22Rv1 (cell line): Measurements from ENCODE around the gene TMEM221.

Experiments used
- H3K27ac ChIP-seq: fragments of 450-650 bp; 2 replicates; pipeline ENCODE4 v1.5.1; 2017
- CTCF ChIP-seq: fragments of 450-650 bp; IDR thresholded peaks from 2 replicates; pipeline ENCODE4 v1.5.1; 2017; ENCODE audit warnings: mild to moderate bottlenecking
- ZFX ChIP-seq: fragments of 450-650 bp; IDR thresholded peaks from 2 replicates; pipeline ENCODE4 v1.6.1; 2017; ENCODE audit warnings: antibody characterized with exemption, borderline replicate concordance

TMEM221 gene

DNA sequence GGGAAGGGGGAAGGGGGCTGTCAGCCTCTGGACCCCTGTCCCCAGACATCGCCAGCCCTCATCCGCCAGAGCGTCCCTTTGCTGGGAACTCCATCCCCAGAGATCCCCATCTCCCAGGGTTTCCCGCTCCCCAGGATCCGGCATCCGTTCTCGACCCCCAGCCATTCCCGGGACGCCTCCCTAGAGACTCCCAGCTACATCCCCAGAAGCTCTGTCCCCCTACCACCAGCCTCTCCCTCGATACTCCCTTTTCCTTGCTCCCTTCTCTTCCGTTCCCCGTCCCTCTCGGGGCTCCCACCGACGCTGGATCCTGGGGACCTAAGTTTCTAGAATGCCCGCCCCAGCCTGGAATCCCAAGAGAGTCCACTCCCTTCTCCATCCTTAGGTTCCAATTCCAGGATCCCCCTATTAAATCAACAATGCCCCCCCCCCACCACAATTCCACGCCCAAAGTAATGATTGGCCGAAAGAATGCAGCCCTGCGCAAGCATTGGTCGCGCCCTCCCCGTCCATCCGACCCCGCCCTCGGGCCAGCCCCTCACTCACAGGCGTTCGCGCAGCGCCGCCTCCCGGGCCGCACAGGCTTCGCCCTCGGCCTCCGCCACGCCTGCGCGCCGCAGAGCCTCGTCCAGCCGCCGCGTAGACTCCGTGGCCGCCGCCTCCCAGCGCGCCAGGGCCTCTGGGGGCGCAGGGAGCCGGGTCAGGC, 57.6 kb downstream of the TMEM221 start:
- TF ChIP-seq ZFX, result no peak
- peak; percentile 91 for TF ChIP-seq CTCF
- H3K27ac ChIP-seq, result no peak overlapping the region

GRCh38 chr19:17389957-17390664, 58.4 kb downstream of the TMEM221 start:
- H3K27ac ChIP-seq, result no peak overlapping the region
- TF ChIP-seq CTCF (no peak), ZFX (no peak)

DNA sequence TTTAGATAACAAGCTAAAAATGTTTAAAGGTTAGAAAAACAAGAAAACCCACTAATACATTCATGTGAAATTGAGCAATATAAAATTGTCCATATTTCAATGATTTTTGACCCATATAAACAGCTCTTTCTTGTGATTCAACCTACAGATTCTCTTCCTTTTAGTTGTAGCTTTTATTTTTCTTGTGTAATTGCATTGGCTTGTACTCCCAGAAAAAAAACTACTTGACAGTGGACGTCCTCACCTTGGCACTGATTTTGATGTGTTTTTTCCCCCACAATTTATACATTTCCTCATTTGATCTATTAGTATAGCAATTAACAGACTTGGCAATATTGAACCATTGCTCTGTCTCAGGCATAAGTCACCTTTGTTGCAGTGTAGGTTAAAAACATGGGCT, 59.2 kb downstream of the TMEM221 start:
- H3K27ac ChIP-seq, result no peak overlapping the region
- TF ChIP-seq CTCF, result no peak
- no peak for TF ChIP-seq ZFX

- H3K27ac ChIP-seq, result no peak overlapping the region
- peak; percentile 96 for TF ChIP-seq CTCF
- no peak for TF ChIP-seq ZFX
Observed at GRCh38 chr19:17385878-17386611, 62.4 kb downstream of the TMEM221 start.
